Heart left ventricle (tissue), 16 donors: ENCODE data around the gene FBXL7. TPM values are rescaled to one million over a fixed set of nuclear protein-coding genes. Genes with fewer than 3 reads are reported as not detected.
A peak's percentile ranks its signal among the peaks of the same experiment; 100 is the strongest.

Source experiments
- ATAC-seq, 4 donors: fragments of 200-7000 bp; cut with Tn5 transposase; one replicate each; pipeline ENCODE4 v1.9.1; 2020 to 2022; ENCODE audit warnings: moderate library complexity in 4 of 4, mild to moderate bottlenecking in 3 of 4, moderate number of reproducible peaks in 1 of 4
- DNase-seq, 5 donors: peaks; one replicate each; pipeline ENCODE4 v3.0.0-alpha.2; 2020
- H3K27ac ChIP-seq, 12 donors: fragments of 200-600 bp; sonication (generic) in 4 of 12; one replicate each; pipeline versions ENCODE4 v1.5.0 to v1.8.0; 2016 to 2022; ENCODE audit warnings: mild to moderate bottlenecking in 2 of 12
- H3K27me3 ChIP-seq, 9 donors: fragments of 200-600 bp; sonication (generic) in 2 of 9; one replicate each; pipeline versions ENCODE4 v1.5.1 to v1.8.0; 2016 to 2022; ENCODE audit warnings: mild to moderate bottlenecking in 3 of 9
- H3K36me3 ChIP-seq, 9 donors: fragments of 200-600 bp; sonication (generic) in 2 of 9; one replicate each; pipeline versions ENCODE4 v1.5.0 to v1.8.0; 2018 to 2022; ENCODE audit warnings: mild to moderate bottlenecking in 2 of 9
- H3K4me1 ChIP-seq, 12 donors: fragments of 200-600 bp; sonication (generic) in 4 of 12; one replicate each; pipeline versions ENCODE4 v1.5.0 to v1.8.0; 2016 to 2022; ENCODE audit warnings: mild to moderate bottlenecking in 3 of 12
- H3K4me3 ChIP-seq, 12 donors: fragments of 200-600 bp; sonication (generic) in 4 of 12; one replicate each; pipeline versions ENCODE4 v1.5.0 to v1.8.0; 2017 to 2022; ENCODE audit warnings: mild to moderate bottlenecking in 9 of 12, moderate library complexity in 4 of 12
- H3K9me3 ChIP-seq, 12 donors: fragments of 200-600 bp; sonication (generic) in 4 of 12; one replicate each; pipeline versions ENCODE4 v1.5.0 to v1.8.0; 2016 to 2022; ENCODE audit warnings: mild to moderate bottlenecking in 1 of 12
- POLR2A ChIP-seq, 2 donors: fragments of 450-650 bp; IDR thresholded peaks; one replicate each; pipeline ENCODE4 v1.6.1; 2017; ENCODE audit warnings: antibody characterized with exemption in 2 of 2, mild to moderate bottlenecking in 2 of 2, moderate library complexity in 2 of 2
- WGBS, 4 donors: extraction: QIAGEN DNeasy Blood & Tissue Kit in 2 of 4; methylation state at CpG; one replicate each; pipeline versions ENCODE4 v1.1.5 to v1.1.7; 2013 to 2018; 5-methylcytosine and 5-hydroxymethylcytosine counted together
- intact Hi-C, 10 donors: fragments of 100-400 bp; cut with DNase I; formaldehyde crosslinking; loops; one replicate each; pipeline versions ENCODE4 v1.11.1 to v1.14.2; 2022
- polyA plus RNA-seq, 2 donors: library from polyadenylated mRNA; stranded (reverse); fragments of 200-250 nt; gene quantifications; one replicate each; pipeline ENCODE4 v1.2.3, GENCODE V29; 2013
- total RNA-seq, 9 donors: library from RNA; depleted of rRNA in 2 of 9; stranded (reverse); fragments of >200 nt in 2 of 9; fragmentation: NEBNext Ultra II Directional in 3 of 9; extraction: Animal tissue kit (Norgen Biotek cat#: 25700) in 3 of 9; gene quantifications; one replicate each; pipeline versions ENCODE4 v1.1.0 to v1.2.4, GENCODE V29; 2016 to 2023
- TF ChIP-seq, protein P1 (sequence below), 12 donors: fragments of 200-600 bp; sonication (generic) in 4 of 12; IDR thresholded peaks; one replicate each; pipeline versions ENCODE4 v1.5.0 to v1.8.0; 2018 to 2022; ENCODE audit warnings: antibody characterized with exemption in 12 of 12, mild to moderate bottlenecking in 5 of 12
- donor health status: ischemic (EF 13 %, LVEDD 7.1; RV severe dilation, severe dysfunction).
- donor health status: healthy with polysubstance abuse.
- donor health status: DM: no; HTN: yes; CAD: no.
- donor health status: DM: no; HTN: no; CAD: no.
- donor health status: ischemic (EF 25% LVEDD 6.9; RV normal size, moderate dysfunction).
- donor health status: ischemic (EF 25% LVEDD 5.7; RV mildly dilated, moderate dysfunction).
- donor health status: healthy.
- donor health status: DM: yes; HTN: yes; CAD: no.
- donor health status: ischemic (EF 35%, LVEDD 5.7; RV mildly dilated, moderate dysfunction).
- donor health status: nonischemic (EF 11% LVEDD 7.7; RV severe dilation, severe dysfunction).
- donor health status: DM: yes; HTN: yes; CAD: no.
- donor health status: PGD.
- donor health status: ischemic (EF 29% LVEDD 5.4; RV normal size, mild dysfunction).
- donor health status: nonischemic (EF 23%, LVEDD 6.1; RV moderate dilation, normal function).

Gene FBXL7
- total and polyA plus RNA-seq, 11 donors = 8.7 to 27.6 (median 24.3) TPM

DNA sequence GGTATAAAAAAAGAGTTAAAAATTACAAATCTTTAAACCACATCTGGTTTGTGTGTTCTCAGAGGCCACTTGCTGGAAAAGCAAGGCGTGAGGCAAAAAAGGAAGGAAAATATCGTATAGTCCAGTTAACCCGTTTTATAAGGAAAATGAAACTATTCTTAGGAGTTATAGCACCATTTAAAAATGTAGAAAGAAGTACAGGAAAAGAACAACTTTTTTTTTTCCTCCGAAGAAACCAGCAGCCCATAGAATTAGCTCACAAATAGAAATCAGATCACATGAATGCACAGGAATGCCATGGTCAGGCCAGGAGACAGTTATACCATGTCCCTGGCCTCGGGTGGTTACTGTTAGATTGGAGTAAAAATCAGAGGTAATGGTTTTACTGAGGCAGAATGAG, 241.6 kb downstream of the FBXL7 start:
- TF ChIP-seq POLR2A (IDR thresholded peaks at IDR 0.05) = no peak
- TF ChIP-seq, protein P1, sequence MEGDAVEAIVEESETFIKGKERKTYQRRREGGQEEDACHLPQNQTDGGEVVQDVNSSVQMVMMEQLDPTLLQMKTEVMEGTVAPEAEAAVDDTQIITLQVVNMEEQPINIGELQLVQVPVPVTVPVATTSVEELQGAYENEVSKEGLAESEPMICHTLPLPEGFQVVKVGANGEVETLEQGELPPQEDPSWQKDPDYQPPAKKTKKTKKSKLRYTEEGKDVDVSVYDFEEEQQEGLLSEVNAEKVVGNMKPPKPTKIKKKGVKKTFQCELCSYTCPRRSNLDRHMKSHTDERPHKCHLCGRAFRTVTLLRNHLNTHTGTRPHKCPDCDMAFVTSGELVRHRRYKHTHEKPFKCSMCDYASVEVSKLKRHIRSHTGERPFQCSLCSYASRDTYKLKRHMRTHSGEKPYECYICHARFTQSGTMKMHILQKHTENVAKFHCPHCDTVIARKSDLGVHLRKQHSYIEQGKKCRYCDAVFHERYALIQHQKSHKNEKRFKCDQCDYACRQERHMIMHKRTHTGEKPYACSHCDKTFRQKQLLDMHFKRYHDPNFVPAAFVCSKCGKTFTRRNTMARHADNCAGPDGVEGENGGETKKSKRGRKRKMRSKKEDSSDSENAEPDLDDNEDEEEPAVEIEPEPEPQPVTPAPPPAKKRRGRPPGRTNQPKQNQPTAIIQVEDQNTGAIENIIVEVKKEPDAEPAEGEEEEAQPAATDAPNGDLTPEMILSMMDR (IDR thresholded peaks at IDR 0.05) = no peak
- DNase-seq (no peak), ATAC-seq (no peak)
- H3K9me3 ChIP-seq = peaks cover 0 to 7% (median 0%) of the 10 kb centered on the region in 12 donors
- WGBS, 4 donors = 58 to 63% (median 62%) methylated on average over 5 of the region's 5 CpGs
- peaks cover 0 to 28% (median 15%) of the 10 kb centered on the region in 12 donors for H3K4me1 ChIP-seq
- no peaks in the 10 kb centered on the region for H3K27me3 ChIP-seq
- no peak overlapping the region for H3K4me3 ChIP-seq
- H3K27ac ChIP-seq = no peak overlapping the region
- no peaks in the 10 kb centered on the region for H3K36me3 ChIP-seq
- intact Hi-C loops = no loop called here

DNA sequence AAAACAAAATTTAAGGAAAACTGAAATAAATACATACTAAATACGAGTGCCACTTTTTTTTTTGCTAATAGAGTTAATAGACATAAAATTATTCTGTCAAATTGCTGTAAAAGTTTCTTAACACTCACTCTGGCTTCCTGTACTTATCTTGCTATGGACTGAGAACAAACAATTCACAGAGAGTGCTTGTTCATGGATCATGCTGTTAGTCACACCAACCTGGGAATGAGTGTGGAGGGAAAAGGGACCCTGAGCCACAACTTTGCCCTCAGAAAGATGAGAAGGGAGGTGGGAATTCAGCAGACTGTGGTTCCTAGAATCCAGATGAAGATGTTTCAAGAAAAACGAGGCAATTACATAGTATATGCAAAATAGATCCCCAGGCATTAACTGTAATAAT, 246.9 kb downstream of the FBXL7 start:
- 77 to 92% (median 84%) methylated on average over 2 of the region's 2 CpGs for WGBS, 4 donors
- H3K36me3 ChIP-seq = no peaks in the 10 kb centered on the region
- no peak for TF ChIP-seq POLR2A (IDR thresholded peaks at IDR 0.05)
- TF ChIP-seq, protein P1 (IDR thresholded peaks at IDR 0.05) = no peak
- intact Hi-C loops = no loop called here
- ATAC-seq (no peak), DNase-seq (no peak)
- H3K4me3 ChIP-seq = no peak overlapping the region
- peaks cover 0 to 7% (median 0%) of the 10 kb centered on the region in 12 donors for H3K9me3 ChIP-seq
- peaks cover 0 to 12% (median 0%) of the 10 kb centered on the region in 12 donors for H3K4me1 ChIP-seq
- no peak overlapping the region for H3K27ac ChIP-seq
- no peaks in the 10 kb centered on the region for H3K27me3 ChIP-seq

GRCh38 chr5:15748266-15748665, 248.3 kb downstream of the FBXL7 start:
- Histone ChIP-seq H3K36me3 (no peaks in the 10 kb centered on the region), H3K27me3 (no peaks in the 10 kb centered on the region), H3K4me1 (peaks cover 0 to 24% (median 6%) of the 10 kb centered on the region in 12 donors), H3K27ac (no peak overlapping the region), H3K9me3 (peaks cover 0 to 6% (median 0%) of the 10 kb centered on the region in 12 donors), H3K4me3 (no peak overlapping the region)
- ATAC-seq (no peak), DNase-seq (no peak)
- intact Hi-C loops = no loop called here
- WGBS, 4 donors = 88 to 93% (median 90%) methylated on average over 2 of the region's 2 CpGs
- TF ChIP-seq, protein P1 (IDR thresholded peaks at IDR 0.05) = no peak
- TF ChIP-seq POLR2A (IDR thresholded peaks at IDR 0.05) = no peak

DNA sequence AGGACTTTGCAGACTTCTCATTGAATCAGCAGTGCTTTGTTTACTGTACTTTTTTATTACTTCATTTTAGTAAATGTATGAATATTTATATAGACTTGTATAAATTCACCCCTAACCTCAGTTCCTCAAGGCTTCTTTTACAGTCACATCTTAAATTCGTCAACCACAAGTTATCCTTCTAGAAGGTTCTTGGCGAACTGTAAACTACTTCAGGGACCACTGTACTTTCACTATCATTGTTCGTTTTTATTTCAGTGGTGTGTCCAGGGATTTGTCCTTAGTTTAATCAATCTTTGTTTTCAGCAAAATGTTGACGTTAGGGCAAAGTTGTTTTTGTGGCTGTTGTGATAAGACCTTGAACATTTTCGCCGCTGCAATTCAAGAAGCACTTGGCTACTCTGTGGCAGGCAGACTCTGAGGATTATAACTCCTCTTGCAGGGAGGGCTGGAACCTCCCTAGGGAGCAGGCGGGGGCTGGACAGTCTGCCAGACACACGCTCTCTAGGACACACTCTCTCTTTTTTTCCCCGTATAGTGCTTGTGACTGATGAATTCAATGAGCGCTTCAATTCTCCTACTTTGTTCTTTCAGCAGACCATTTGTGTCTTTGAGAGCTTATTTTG, 252.8 kb downstream of the FBXL7 start:
- intact Hi-C loops = no loop called here
- Histone ChIP-seq H3K9me3 (peaks cover 0 to 14% (median 5%) of the 10 kb centered on the region in 12 donors), H3K27me3 (no peaks in the 10 kb centered on the region), H3K27ac (peak overlapping the region in 2 of 12 donors; percentile 7 to 28), H3K4me3 (peak overlapping the region in 10 of 12 donors; percentile 16 to 56 (median 42)), H3K36me3 (no peaks in the 10 kb centered on the region), H3K4me1 (peaks cover 0 to 33% (median 8%) of the 10 kb centered on the region in 12 donors)
- ATAC-seq (peak; percentile 88 to 96 (median 92)), DNase-seq (peak; percentile 68 to 77 (median 74))
- WGBS, 4 donors = 10 to 16% (median 15%) methylated on average over 10 of the region's 10 CpGs
- no peak for TF ChIP-seq POLR2A (IDR thresholded peaks at IDR 0.05)
- TF ChIP-seq, protein P1 (IDR thresholded peaks at IDR 0.05) = no peak
